H9 (cell line): ENCODE measurements around the gene TM4SF20. TPM values are rescaled to one million over a fixed set of nuclear protein-coding genes. Genes with fewer than 3 reads are reported as not detected.

ENCODE experiments used
- DNase-seq: peaks from one replicate; pipeline ENCODE4 v3.0.0-alpha.2; 2017
- H2AFZ ChIP-seq: one replicate; pipeline ENCODE4 v1.6.1; 2013; ENCODE audit warnings: mild to moderate bottlenecking, low read length, control low read depth, moderate library complexity
- H2AK5ac ChIP-seq: 2 replicates; pipeline ENCODE4 v1.6.1; 2013; ENCODE audit warnings: low read length, control low read depth, mixed read lengths; ENCODE audit not compliant: insufficient read length
- H2BK120ac ChIP-seq: one replicate; pipeline ENCODE4 v1.6.1; 2013; ENCODE audit warnings: low read depth, mild to moderate bottlenecking, low read length, control low read depth, inconsistent platforms; ENCODE audit not compliant: poor library complexity, severe bottlenecking
- H2BK12ac ChIP-seq: 2 replicates; pipeline ENCODE4 v1.6.1; 2013; ENCODE audit warnings: low read length, control low read depth, mixed read lengths, low read depth; ENCODE audit not compliant: insufficient read length
- H2BK15ac ChIP-seq: 2 replicates; pipeline ENCODE4 v1.6.1; 2013; ENCODE audit warnings: low read depth, low read length, control low read depth
- H2BK20ac ChIP-seq: one replicate; pipeline ENCODE4 v1.6.1; 2013; ENCODE audit warnings: low read depth, mild to moderate bottlenecking, low read length, control low read depth, inconsistent platforms; ENCODE audit not compliant: poor library complexity, severe bottlenecking
- H2BK5ac ChIP-seq: 2 replicates; pipeline ENCODE4 v1.6.1; 2013; ENCODE audit warnings: low read length, control low read depth, mixed read lengths; ENCODE audit not compliant: insufficient read length
- H3K14ac ChIP-seq: 2 replicates; pipeline ENCODE4 v1.6.1; 2013; ENCODE audit warnings: low read length, control low read depth; ENCODE audit not compliant: insufficient read depth
- H3K18ac ChIP-seq: 2 replicates; pipeline ENCODE4 v1.6.1; 2013; ENCODE audit warnings: low read depth, mild to moderate bottlenecking, mixed read lengths, low read length, control low read depth; ENCODE audit not compliant: insufficient read length
- H3K23ac ChIP-seq: 2 replicates; pipeline ENCODE4 v1.6.1; 2013; ENCODE audit warnings: low read length, control low read depth, mixed read lengths, low read depth; ENCODE audit not compliant: insufficient read length
- H3K23me2 ChIP-seq: 2 replicates; pipeline ENCODE4 v1.6.1; 2013; ENCODE audit warnings: low read depth, mild to moderate bottlenecking, mixed read lengths, low read length, control low read depth; ENCODE audit not compliant: insufficient read length, poor library complexity, severe bottlenecking
- H3K27ac ChIP-seq: 2 replicates; pipeline ENCODE4 v1.5.1; 2013; ENCODE audit warnings: low read length, control low read depth, mixed read lengths, low read depth; ENCODE audit not compliant: insufficient read length
- H3K27me3 ChIP-seq: 2 replicates; pipeline ENCODE4 v1.6.1; 2013; ENCODE audit warnings: low read length, control low read depth, inconsistent platforms; ENCODE audit not compliant: insufficient read depth
- H3K4ac ChIP-seq: 2 replicates; pipeline ENCODE4 v1.6.1; 2013; ENCODE audit warnings: low read depth, mild to moderate bottlenecking, control low read depth, inconsistent platforms, low read length, moderate library complexity
- H3K4me1 ChIP-seq: 2 replicates; pipeline ENCODE4 v1.6.1; 2013; ENCODE audit warnings: low read length, control low read depth, inconsistent platforms; ENCODE audit not compliant: insufficient read depth
- H3K4me2 ChIP-seq: 2 replicates; pipeline ENCODE4 v1.6.1; 2013; ENCODE audit warnings: low read length, control low read depth, mixed read lengths; ENCODE audit not compliant: insufficient read length, insufficient read depth
- H3K56ac ChIP-seq: 2 replicates; pipeline ENCODE4 v1.6.1; 2013; ENCODE audit warnings: low read depth, mild to moderate bottlenecking, mixed read lengths, low read length, control low read depth; ENCODE audit not compliant: insufficient read length
- H3K79me1 ChIP-seq: 2 replicates; pipeline ENCODE4 v1.6.1; 2013; ENCODE audit warnings: low read depth, mild to moderate bottlenecking, moderate library complexity, low read length, control low read depth, inconsistent platforms; ENCODE audit not compliant: insufficient read depth, poor library complexity, severe bottlenecking
- H3K79me2 ChIP-seq: 2 replicates; pipeline ENCODE4 v1.6.1; 2013; ENCODE audit warnings: low read length, control low read depth, inconsistent platforms; ENCODE audit not compliant: insufficient read depth
- H3K9ac ChIP-seq: 2 replicates; pipeline ENCODE4 v1.6.1; 2013; ENCODE audit warnings: low read length, control low read depth, mixed read lengths; ENCODE audit not compliant: insufficient read length; ENCODE audit errors: extremely low read depth
- H3K9me3 ChIP-seq: one replicate; pipeline ENCODE4 v1.6.1; 2013; ENCODE audit warnings: low read depth, low read length, inconsistent platforms; ENCODE audit not compliant: control insufficient read depth
- H3T11ph ChIP-seq: one replicate; pipeline ENCODE4 v1.6.1; 2013; ENCODE audit warnings: mild to moderate bottlenecking, low read length, control low read depth, inconsistent platforms
- H4K20me1 ChIP-seq: one replicate; pipeline ENCODE4 v1.6.1; 2013; ENCODE audit not compliant: control insufficient read depth, insufficient read length, insufficient read depth
- H4K5ac ChIP-seq: 2 replicates; pipeline ENCODE4 v1.6.1; 2013; ENCODE audit warnings: low read depth, mild to moderate bottlenecking, mixed read lengths, low read length, control low read depth; ENCODE audit not compliant: insufficient read length
- H4K8ac ChIP-seq: replicated peaks from 2 replicates; pipeline ENCODE4 v1.6.1; 2013; ENCODE audit warnings: low read length, control low read depth, mixed read lengths, low read depth; ENCODE audit not compliant: insufficient read length
- H4K91ac ChIP-seq: 2 replicates; pipeline ENCODE4 v1.6.1; 2013; ENCODE audit warnings: low read depth, mild to moderate bottlenecking, moderate library complexity, mixed read lengths, low read length, control low read depth; ENCODE audit not compliant: insufficient read length
- H3K27ac Mint-ChIP-seq, 3 experiments: 2 replicates in 2 of 3; 3 replicates in 1 of 3; pipeline ENCODE4 v1.8.0; 2020 to 2021; ENCODE audit warnings: mixed read lengths in 3 of 3, mild to moderate bottlenecking in 1 of 3, moderate library complexity in 1 of 3
- H3K27me3 Mint-ChIP-seq: 2 replicates; pipeline ENCODE4 v1.8.0; 2021; ENCODE audit warnings: low read depth, mild to moderate bottlenecking, moderate library complexity, mixed read lengths
- H3K36me3 Mint-ChIP-seq, 3 experiments: 2 replicates in 2 of 3; 3 replicates in 1 of 3; pipeline ENCODE4 v1.8.0; 2020 to 2021; ENCODE audit warnings: low read depth in 3 of 3, mixed read lengths in 3 of 3; ENCODE audit not compliant: insufficient read depth in 1 of 3
- H3K4me1 Mint-ChIP-seq, 2 experiments: 2 replicates each; pipeline ENCODE4 v1.8.0; 2020; ENCODE audit warnings: mixed read lengths in 2 of 2
- H3K4me3 Mint-ChIP-seq, 2 experiments: 2 replicates in 1 of 2; 3 replicates in 1 of 2; pipeline ENCODE4 v1.8.0; 2020 to 2021; ENCODE audit warnings: mild to moderate bottlenecking in 2 of 2, mixed read lengths in 2 of 2, moderate library complexity in 1 of 2
- H3K9me3 Mint-ChIP-seq, 2 experiments: 2 replicates in 1 of 2; 3 replicates in 1 of 2; pipeline ENCODE4 v1.8.0; 2020; ENCODE audit warnings: mild to moderate bottlenecking in 2 of 2, mixed read lengths in 2 of 2, moderate library complexity in 1 of 2
- WGBS: extraction: QIAGEN DNeasy Blood & Tissue Kit; methylation state at CpG from one replicate; pipeline ENCODE4 v1.1.7; 2013; ENCODE audit warnings: missing lambda C conversion rate, low lambda C conversion rate, mixed read lengths; ENCODE audit not compliant: insufficient read length; ENCODE audit errors: extremely low coverage; 5-methylcytosine and 5-hydroxymethylcytosine counted together
- total RNA-seq: library from RNA; stranded (reverse); gene quantifications from 2 replicates; pipeline ENCODE4 v1.2.1, GENCODE V29; 2021
- TF ChIP-seq, protein P1 (sequence below): fragments of 200-600 bp; sonication (generic); conservative IDR thresholded peaks from 3 replicates; pipeline ENCODE4 v1.8.0; 2021; ENCODE audit warnings: antibody characterized with exemption, mild to moderate bottlenecking

The TM4SF20 gene
- total RNA-seq, 1 experiment from 2014 or later = not detected

- H3K9me3 ChIP-seq = no peaks in the 10 kb centered on the region
- no peak overlapping the region for H3K14ac ChIP-seq
- H4K20me1 ChIP-seq = no peaks in the 10 kb centered on the region
- no peaks in the 10 kb centered on the region for H3K4me1 ChIP-seq
- H4K8ac ChIP-seq = no peak overlapping the region
- no peak overlapping the region for H3K56ac ChIP-seq
- DNase-seq = no peak
- H3K4me2 ChIP-seq = no peak overlapping the region
- Mint-ChIP-seq H3K36me3 (no peaks in the 10 kb centered on the region; a peak in 1 of 7 replicates), H3K4me1 (peaks cover 5 to 9% of the 10 kb centered on the region in 2 experiments; a peak in 2 of 4 replicates), H3K27me3 (no peaks in the 10 kb centered on the region), H3K9me3 (no peaks in the 10 kb centered on the region), H3K27ac (no peak overlapping the region; a peak in 1 of 7 replicates), H3K4me3 (no peak overlapping the region)
- H3K27ac ChIP-seq = no peak overlapping the region
- H3K79me1 ChIP-seq = no peaks in the 10 kb centered on the region
- H3K23ac ChIP-seq = no peak overlapping the region
- H2BK20ac ChIP-seq = no peak overlapping the region
- H2BK5ac ChIP-seq = no peak overlapping the region
- H3K23me2 ChIP-seq = no peaks in the 10 kb centered on the region
- H2BK120ac ChIP-seq = no peak overlapping the region
- H3K27me3 ChIP-seq = no peaks in the 10 kb centered on the region
- H4K5ac ChIP-seq = no peak overlapping the region
- TF ChIP-seq, protein P1, sequence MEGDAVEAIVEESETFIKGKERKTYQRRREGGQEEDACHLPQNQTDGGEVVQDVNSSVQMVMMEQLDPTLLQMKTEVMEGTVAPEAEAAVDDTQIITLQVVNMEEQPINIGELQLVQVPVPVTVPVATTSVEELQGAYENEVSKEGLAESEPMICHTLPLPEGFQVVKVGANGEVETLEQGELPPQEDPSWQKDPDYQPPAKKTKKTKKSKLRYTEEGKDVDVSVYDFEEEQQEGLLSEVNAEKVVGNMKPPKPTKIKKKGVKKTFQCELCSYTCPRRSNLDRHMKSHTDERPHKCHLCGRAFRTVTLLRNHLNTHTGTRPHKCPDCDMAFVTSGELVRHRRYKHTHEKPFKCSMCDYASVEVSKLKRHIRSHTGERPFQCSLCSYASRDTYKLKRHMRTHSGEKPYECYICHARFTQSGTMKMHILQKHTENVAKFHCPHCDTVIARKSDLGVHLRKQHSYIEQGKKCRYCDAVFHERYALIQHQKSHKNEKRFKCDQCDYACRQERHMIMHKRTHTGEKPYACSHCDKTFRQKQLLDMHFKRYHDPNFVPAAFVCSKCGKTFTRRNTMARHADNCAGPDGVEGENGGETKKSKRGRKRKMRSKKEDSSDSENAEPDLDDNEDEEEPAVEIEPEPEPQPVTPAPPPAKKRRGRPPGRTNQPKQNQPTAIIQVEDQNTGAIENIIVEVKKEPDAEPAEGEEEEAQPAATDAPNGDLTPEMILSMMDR = no peak
- no peak overlapping the region for H3K4ac ChIP-seq
- H3T11ph ChIP-seq = no peak overlapping the region
- no peak overlapping the region for H2AFZ ChIP-seq
- no peak overlapping the region for H2AK5ac ChIP-seq
- no peak overlapping the region for H3K18ac ChIP-seq
- no CpG with 5 or more reads among the region's 4 CpGs for WGBS
- no peak overlapping the region for H2BK12ac ChIP-seq
- H3K79me2 ChIP-seq = no peaks in the 10 kb centered on the region
- H2BK15ac ChIP-seq = no peak overlapping the region
- H4K91ac ChIP-seq = no peak overlapping the region
- no peak overlapping the region for H3K9ac ChIP-seq
Measured at GRCh38 chr2:227416701-227417100, 37.6 kb upstream of the TM4SF20 start.
